NCI-H187 treated with DMSO at 0.1 percent for 48 hours (cell line): ENCODE data around the gene RPAP2.

ENCODE experiments used
- DNase-seq: peaks from one replicate; lab custom pipeline; 2025; lab: John Stamatoyannopoulos, UW

RPAP2 gene

DNA sequence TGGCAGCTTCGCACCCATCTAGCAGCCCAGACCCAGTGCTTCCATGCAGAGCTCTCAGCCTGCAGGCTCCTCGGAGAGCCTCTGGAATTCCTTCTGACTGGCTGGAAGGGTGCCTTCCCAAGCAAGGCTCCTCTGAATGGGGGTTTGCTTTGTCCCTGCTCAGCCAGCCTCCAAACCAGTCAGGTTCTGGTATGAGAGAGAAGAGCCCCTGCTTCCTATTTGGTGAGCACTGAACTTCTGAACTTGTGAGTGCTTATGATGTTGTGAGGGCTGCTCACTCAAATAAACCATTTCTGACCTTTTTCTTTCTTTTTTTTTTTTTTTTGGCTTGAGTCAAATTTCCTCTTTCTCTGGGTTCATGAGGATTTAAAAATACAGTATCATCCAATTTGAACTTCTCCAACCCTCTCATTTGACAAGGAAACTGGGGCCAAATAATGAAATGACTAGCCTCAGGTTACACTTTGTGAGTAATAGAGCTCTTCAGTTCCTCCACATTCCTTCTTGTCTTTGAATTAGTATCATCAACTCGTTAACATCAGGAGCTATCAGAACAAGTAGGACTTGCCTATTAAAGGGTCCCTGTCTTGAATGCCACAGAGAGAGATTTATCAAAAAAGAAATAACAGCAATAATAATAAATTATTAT lies 148.3 kb downstream of the RPAP2 start:
- no peak for DNase-seq

- DNase-seq = no peak
Measured at GRCh38 chr1:92447976-92448375, 149.1 kb downstream of the RPAP2 start.
